Type B pancreatic cell (in vitro differentiated cells): Measurements from ENCODE around the gene SERPINA4. TPM values are rescaled to one million over a fixed set of nuclear protein-coding genes. Genes with fewer than 3 reads are reported as not detected.

ENCODE experiments used
- DNase-seq: peaks from one replicate; pipeline ENCODE4 v3.0.0; 2021; ENCODE audit warnings: mixed read lengths; ENCODE audit not compliant: unreplicated experiment; ENCODE audit errors: extremely low spot score
- H3K27ac Mint-ChIP-seq: 2 replicates; pipeline ENCODE4 v1.8.0; 2021; ENCODE audit warnings: mild to moderate bottlenecking, mixed read lengths
- H3K27me3 Mint-ChIP-seq: 2 replicates; pipeline ENCODE4 v1.8.0; 2021; ENCODE audit warnings: mixed read lengths
- H3K36me3 Mint-ChIP-seq: 2 replicates; pipeline ENCODE4 v1.8.0; 2021; ENCODE audit warnings: mixed read lengths
- H3K4me1 Mint-ChIP-seq: one replicate; pipeline ENCODE4 v1.8.0; 2021; ENCODE audit warnings: mixed read lengths; ENCODE audit not compliant: unreplicated experiment
- H3K4me3 Mint-ChIP-seq: 2 replicates; pipeline ENCODE4 v1.8.0; 2021; ENCODE audit warnings: mild to moderate bottlenecking, mixed read lengths
- H3K9me3 Mint-ChIP-seq: 2 replicates; pipeline ENCODE4 v1.8.0; 2021; ENCODE audit warnings: mixed read lengths
- total RNA-seq: library from RNA; stranded (reverse); gene quantifications from 2 replicates; pipeline ENCODE4 v1.2.1, GENCODE V29; 2021; ENCODE audit warnings: low replicate concordance
- TF ChIP-seq, protein P1 (sequence below): fragments of 200-600 bp; sonication (generic); conservative IDR thresholded peaks from 2 replicates; pipeline ENCODE4 v1.5.0; 2021; ENCODE audit warnings: antibody characterized with exemption, mild to moderate bottlenecking

Gene SERPINA4
- total RNA-seq, 1 donor from 2014 or later, result 1.4 TPM

DNA sequence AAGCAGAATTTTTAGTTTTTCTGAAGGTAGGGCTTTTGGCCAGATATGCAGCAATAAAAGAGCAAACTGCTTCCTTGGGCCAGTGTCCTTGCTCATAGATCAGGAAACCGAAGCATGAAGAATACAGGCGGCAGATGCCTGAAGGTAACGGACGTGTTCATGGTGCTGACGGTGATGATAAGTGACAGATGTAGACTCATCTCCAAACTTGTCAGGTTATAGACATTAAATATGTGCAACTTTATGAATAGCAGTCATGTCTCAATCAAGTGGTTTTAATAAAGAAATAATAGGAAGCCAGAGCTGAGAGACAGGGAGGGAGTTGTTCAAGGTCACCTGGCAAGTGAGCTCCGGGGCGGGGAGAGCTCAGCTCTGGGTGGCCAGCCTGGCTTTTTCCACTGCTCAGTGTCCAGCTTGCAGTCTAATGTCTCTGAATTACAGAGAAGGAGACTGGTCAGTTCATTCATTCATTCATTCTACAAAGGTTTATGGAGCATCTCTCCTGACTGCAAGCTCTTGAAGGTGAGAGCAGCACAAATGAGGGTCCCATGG, 21.0 kb downstream of the SERPINA4 start:
- Mint-ChIP-seq H3K9me3 (no peaks in the 10 kb centered on the region), H3K36me3 (no peaks in the 10 kb centered on the region), H3K27me3 (no peaks in the 10 kb centered on the region), H3K4me1 (peaks cover 7% of the 10 kb centered on the region), H3K27ac (no peak overlapping the region), H3K4me3 (no peak overlapping the region)
- TF ChIP-seq, protein P1, sequence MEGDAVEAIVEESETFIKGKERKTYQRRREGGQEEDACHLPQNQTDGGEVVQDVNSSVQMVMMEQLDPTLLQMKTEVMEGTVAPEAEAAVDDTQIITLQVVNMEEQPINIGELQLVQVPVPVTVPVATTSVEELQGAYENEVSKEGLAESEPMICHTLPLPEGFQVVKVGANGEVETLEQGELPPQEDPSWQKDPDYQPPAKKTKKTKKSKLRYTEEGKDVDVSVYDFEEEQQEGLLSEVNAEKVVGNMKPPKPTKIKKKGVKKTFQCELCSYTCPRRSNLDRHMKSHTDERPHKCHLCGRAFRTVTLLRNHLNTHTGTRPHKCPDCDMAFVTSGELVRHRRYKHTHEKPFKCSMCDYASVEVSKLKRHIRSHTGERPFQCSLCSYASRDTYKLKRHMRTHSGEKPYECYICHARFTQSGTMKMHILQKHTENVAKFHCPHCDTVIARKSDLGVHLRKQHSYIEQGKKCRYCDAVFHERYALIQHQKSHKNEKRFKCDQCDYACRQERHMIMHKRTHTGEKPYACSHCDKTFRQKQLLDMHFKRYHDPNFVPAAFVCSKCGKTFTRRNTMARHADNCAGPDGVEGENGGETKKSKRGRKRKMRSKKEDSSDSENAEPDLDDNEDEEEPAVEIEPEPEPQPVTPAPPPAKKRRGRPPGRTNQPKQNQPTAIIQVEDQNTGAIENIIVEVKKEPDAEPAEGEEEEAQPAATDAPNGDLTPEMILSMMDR, result no peak
- no peak for DNase-seq

DNA sequence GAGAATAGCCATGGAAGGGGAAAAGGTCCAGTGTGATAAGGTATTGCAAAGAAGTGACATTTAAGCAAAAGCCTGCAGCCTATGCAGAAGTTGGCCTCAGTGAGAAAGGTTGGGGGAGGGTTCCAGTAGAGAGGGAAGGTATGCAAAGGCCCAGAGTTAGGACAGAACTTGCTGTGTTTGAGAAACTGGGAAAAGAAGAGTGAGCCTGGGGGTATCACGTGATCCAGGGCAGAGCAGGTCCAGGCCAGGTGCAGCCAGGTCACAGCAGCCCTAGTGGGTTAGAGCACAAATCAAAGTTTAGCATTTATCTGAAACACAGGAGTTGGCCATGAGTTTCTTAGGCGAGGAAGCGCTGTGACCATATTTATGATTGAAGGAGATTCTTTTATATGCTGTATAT, 21.6 kb downstream of the SERPINA4 start:
- H3K27ac Mint-ChIP-seq, result no peak overlapping the region
- TF ChIP-seq, protein P1, result no peak

DNA sequence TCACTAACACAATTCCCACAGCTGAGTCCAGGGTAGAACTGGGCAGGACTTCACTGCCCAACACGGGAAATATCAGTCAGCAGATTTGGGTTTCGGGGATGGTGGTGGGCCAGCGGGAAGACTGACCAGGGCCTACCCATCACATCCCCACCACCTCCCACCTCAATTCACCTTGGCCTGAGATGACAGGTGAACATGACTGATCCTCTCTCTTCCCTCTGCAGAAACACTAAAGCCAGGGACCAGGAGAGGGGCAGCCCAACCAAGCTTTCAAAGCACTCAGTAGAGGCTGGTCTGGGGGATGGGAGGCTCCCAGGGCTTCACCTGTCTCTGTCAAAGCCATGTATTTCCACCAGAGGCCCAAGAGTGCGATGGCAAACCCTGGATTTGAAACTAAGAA, 22.3 kb downstream of the SERPINA4 start:
- no peaks in the 10 kb centered on the region for H3K27me3 Mint-ChIP-seq
- H3K9me3 Mint-ChIP-seq, result no peaks in the 10 kb centered on the region
- DNase-seq, result no peak
- no peaks in the 10 kb centered on the region for H3K36me3 Mint-ChIP-seq
- peaks cover 7% of the 10 kb centered on the region for H3K4me1 Mint-ChIP-seq
- H3K4me3 Mint-ChIP-seq, result no peak overlapping the region
- TF ChIP-seq, protein P1, result no peak
- no peak overlapping the region for H3K27ac Mint-ChIP-seq

More for the DNA sequence above, 21.6 kb downstream of the SERPINA4 start:
- DNase-seq, result no peak
- Mint-ChIP-seq H3K4me3 (no peak overlapping the region), H3K9me3 (no peaks in the 10 kb centered on the region), H3K4me1 (peaks cover 7% of the 10 kb centered on the region), H3K27me3 (no peaks in the 10 kb centered on the region), H3K36me3 (no peaks in the 10 kb centered on the region)

DNA sequence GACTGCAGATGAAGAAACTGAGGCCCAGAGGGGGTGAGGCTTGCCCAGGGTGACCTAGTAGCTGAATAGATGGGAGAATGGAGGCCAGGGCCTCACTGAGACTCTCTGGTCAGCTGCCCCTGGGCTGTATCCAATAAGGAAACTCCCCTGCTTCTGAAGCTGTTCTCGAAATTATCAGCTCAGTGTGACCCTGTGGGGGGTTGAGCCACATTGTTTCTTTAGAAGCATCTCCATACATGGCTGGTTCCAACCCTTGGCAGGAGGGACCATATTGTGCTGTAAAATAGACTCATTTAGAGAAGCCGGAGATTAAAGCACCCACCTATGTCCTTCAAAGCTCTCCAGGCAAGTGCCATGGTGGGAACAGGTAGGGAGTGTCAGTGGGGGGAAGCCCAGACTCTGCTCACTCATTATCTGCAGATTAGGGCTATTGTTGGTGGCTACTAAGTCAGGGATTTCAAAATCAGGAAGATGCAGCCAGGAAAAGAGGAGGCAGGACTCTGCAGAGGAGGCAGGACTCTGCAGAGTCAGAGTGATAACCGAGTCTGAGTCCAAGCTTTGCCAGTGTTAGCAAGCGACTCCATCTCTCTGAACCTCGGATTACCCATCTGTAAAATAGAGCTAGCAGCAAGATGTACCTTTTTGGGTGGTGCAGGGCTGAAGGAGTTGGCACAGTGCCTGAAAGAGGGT, 23.5 kb downstream of the SERPINA4 start:
- no peaks in the 10 kb centered on the region for H3K27me3 Mint-ChIP-seq
- no peaks in the 10 kb centered on the region for H3K36me3 Mint-ChIP-seq
- no peak overlapping the region for H3K4me3 Mint-ChIP-seq
- DNase-seq, result no peak
- TF ChIP-seq, protein P1, result no peak
- no peaks in the 10 kb centered on the region for H3K9me3 Mint-ChIP-seq
- peaks cover 7% of the 10 kb centered on the region for H3K4me1 Mint-ChIP-seq
- no peak overlapping the region for H3K27ac Mint-ChIP-seq

DNA sequence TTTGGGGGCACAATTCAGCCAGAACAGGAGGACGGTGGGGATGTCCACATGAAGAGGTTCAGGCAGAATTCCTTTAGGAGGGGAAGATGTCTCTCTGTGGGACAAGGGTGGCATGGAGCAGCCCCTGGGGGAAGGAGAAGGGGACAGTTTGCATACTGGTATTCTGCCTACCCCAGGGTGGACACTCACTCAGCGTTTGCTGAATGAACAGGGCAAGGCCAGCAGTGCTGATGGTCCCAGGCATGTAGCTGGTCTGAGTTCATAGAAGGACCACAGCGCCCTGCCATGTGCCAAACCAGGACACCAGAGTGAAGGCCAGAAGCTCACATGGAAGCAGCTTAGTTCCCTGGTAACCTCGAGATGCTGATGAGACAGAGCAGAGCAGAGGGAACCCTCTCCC, 25.4 kb downstream of the SERPINA4 start:
- Mint-ChIP-seq H3K4me1 (peaks cover 7% of the 10 kb centered on the region), H3K27ac (no peak overlapping the region), H3K4me3 (no peak overlapping the region), H3K27me3 (no peaks in the 10 kb centered on the region), H3K36me3 (no peaks in the 10 kb centered on the region), H3K9me3 (peaks cover 9% of the 10 kb centered on the region)
- TF ChIP-seq, protein P1, result no peak
- no peak for DNase-seq
